Glutamatergic neuron (in vitro differentiated cells): Measurements from ENCODE around the gene ZNF423. TPM values are rescaled to one million over a fixed set of nuclear protein-coding genes. Genes with fewer than 3 reads are reported as not detected.

ENCODE experiments used
- DNase-seq: peaks from one replicate; pipeline ENCODE4 v3.0.0; 2022
- H3K27ac Mint-ChIP-seq: one replicate; pipeline ENCODE4 v1.8.0; 2020; ENCODE audit warnings: mild to moderate bottlenecking, mixed read lengths, inconsistent platforms; ENCODE audit not compliant: unreplicated experiment
- H3K27me3 Mint-ChIP-seq: one replicate; pipeline ENCODE4 v1.8.0; 2020; ENCODE audit warnings: mild to moderate bottlenecking, moderate library complexity, mixed read lengths, inconsistent platforms; ENCODE audit not compliant: unreplicated experiment
- H3K36me3 Mint-ChIP-seq: one replicate; pipeline ENCODE4 v1.8.0; 2020; ENCODE audit warnings: mild to moderate bottlenecking, mixed read lengths, inconsistent platforms; ENCODE audit not compliant: unreplicated experiment
- H3K4me1 Mint-ChIP-seq: one replicate; pipeline ENCODE4 v1.8.0; 2020; ENCODE audit warnings: mild to moderate bottlenecking, low read depth, mixed read lengths, inconsistent platforms; ENCODE audit not compliant: unreplicated experiment
- H3K4me3 Mint-ChIP-seq: one replicate; pipeline ENCODE4 v1.8.0; 2020; ENCODE audit warnings: mild to moderate bottlenecking, mixed read lengths, inconsistent platforms; ENCODE audit not compliant: unreplicated experiment
- H3K9me3 Mint-ChIP-seq: one replicate; pipeline ENCODE4 v1.8.0; 2020; ENCODE audit warnings: mild to moderate bottlenecking, moderate library complexity, mixed read lengths, inconsistent platforms; ENCODE audit not compliant: unreplicated experiment
- total RNA-seq: library from RNA; stranded (reverse); fragmentation: NEBNext Ultra II Directional; extraction: Animal tissue kit (Norgen Biotek cat#: 25700); gene quantifications from one replicate; pipeline ENCODE4 v1.2.1, GENCODE V29; 2021; ENCODE audit not compliant: unreplicated experiment
- TF ChIP-seq, protein P1 (sequence below): fragments of 200-600 bp; sonication (generic); IDR thresholded peaks from one replicate; pipeline ENCODE4 v1.5.0; 2021; ENCODE audit not compliant: partially characterized antibody, unreplicated experiment

The ZNF423 gene
- total RNA-seq, 1 donor from 2014 or later = 149 TPM

DNA sequence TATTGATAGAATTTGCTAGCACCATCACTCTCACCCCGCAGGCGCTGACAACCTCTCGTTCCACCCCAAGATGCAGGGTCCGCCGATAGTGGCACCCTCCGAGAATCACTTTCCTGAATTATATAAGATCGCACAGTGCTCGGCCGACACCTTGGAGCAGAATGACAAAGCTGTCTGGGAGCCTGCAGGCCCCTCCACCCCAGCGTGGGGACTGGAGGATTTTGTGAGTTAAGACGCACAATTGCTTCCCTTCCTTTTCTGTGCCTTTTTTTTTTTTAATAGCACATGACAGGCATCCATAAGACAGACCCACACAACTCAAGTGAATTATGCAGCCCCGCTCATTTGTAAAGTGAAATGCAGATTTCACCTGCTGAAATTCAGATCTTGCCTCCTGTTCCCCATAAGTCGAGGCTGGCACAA lies 327.0 kb downstream of the ZNF423 start:
- Mint-ChIP-seq H3K27me3 (peaks cover 28% of the 10 kb centered on the region), H3K27ac (peak overlapping the region; percentile 73), H3K9me3 (peaks cover 33% of the 10 kb centered on the region), H3K36me3 (no peaks in the 10 kb centered on the region), H3K4me3 (no peak overlapping the region), H3K4me1 (peaks cover 72% of the 10 kb centered on the region)
- no peak for DNase-seq
- TF ChIP-seq, protein P1, sequence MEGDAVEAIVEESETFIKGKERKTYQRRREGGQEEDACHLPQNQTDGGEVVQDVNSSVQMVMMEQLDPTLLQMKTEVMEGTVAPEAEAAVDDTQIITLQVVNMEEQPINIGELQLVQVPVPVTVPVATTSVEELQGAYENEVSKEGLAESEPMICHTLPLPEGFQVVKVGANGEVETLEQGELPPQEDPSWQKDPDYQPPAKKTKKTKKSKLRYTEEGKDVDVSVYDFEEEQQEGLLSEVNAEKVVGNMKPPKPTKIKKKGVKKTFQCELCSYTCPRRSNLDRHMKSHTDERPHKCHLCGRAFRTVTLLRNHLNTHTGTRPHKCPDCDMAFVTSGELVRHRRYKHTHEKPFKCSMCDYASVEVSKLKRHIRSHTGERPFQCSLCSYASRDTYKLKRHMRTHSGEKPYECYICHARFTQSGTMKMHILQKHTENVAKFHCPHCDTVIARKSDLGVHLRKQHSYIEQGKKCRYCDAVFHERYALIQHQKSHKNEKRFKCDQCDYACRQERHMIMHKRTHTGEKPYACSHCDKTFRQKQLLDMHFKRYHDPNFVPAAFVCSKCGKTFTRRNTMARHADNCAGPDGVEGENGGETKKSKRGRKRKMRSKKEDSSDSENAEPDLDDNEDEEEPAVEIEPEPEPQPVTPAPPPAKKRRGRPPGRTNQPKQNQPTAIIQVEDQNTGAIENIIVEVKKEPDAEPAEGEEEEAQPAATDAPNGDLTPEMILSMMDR = no peak

DNA sequence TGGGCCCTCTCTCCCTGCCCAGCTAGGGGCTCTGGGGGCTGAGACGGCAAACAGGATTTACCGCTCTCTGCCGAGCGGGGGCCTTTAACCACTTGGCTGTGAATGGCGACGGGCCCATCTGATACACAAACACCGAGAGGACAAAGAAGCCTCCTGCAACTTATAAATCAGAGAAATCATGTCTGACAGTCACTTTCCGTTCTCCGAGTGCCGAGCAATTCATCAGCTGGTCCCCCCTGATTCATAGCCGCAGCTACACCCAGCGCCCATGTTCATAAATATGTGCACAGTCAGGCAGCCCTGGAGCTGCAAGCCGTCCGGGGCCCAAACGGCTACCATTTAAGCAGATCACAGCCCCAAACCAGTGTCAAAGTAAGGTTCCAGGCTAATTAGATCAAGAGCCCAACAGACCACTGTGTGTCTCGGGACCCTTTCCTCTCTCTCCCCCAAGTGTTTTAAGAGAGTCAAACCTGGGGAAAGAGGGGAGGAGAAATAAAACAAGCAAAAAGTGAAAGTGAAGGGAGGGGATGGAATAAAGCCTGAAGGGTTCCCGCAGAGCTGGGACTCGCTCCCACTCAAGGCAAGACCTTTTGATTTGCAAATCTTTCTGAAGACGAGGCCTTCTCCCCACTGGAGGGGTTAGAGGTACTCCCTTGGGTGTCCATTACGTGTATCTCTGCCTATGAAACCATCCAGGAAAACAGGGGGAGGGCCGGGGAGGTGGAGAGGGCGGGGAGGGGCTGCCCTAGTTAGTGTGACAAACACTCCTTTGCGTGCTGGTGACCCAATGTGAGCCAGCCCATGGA lies 327.6 kb downstream of the ZNF423 start:
- peaks cover 68% of the 10 kb centered on the region for H3K4me1 Mint-ChIP-seq
- TF ChIP-seq, protein P1 = no peak
- peak overlapping the region; percentile 68 for H3K4me3 Mint-ChIP-seq
- no peaks in the 10 kb centered on the region for H3K36me3 Mint-ChIP-seq
- H3K27me3 Mint-ChIP-seq = peaks cover 25% of the 10 kb centered on the region
- DNase-seq = no peak
- H3K9me3 Mint-ChIP-seq = peaks cover 31% of the 10 kb centered on the region
- H3K27ac Mint-ChIP-seq = peak overlapping the region; percentile 73

DNA sequence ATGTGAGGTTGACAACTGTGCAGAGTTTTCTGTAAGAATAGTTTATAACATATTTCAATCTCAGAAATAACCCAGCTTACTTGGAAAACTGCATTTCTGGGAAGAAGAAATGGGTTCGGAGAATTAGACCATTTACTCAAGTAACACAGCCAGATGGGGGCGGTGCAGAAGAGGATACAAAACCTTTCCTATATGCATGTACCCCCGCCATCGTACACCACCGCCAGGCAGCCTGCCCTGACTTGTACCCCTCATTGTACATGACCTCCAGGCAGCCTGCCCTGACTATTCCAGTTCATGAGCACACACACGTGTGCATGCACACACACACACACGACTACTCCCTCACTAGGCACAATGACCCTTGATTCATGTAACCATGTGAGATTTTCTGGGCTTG lies 328.3 kb downstream of the ZNF423 start:
- DNase-seq = no peak
- no peak overlapping the region for H3K4me3 Mint-ChIP-seq
- no peaks in the 10 kb centered on the region for H3K36me3 Mint-ChIP-seq
- peaks cover 65% of the 10 kb centered on the region for H3K4me1 Mint-ChIP-seq
- peaks cover 24% of the 10 kb centered on the region for H3K27me3 Mint-ChIP-seq
- H3K27ac Mint-ChIP-seq = peak overlapping the region; percentile 73
- peaks cover 29% of the 10 kb centered on the region for H3K9me3 Mint-ChIP-seq
- TF ChIP-seq, protein P1 = no peak

DNA sequence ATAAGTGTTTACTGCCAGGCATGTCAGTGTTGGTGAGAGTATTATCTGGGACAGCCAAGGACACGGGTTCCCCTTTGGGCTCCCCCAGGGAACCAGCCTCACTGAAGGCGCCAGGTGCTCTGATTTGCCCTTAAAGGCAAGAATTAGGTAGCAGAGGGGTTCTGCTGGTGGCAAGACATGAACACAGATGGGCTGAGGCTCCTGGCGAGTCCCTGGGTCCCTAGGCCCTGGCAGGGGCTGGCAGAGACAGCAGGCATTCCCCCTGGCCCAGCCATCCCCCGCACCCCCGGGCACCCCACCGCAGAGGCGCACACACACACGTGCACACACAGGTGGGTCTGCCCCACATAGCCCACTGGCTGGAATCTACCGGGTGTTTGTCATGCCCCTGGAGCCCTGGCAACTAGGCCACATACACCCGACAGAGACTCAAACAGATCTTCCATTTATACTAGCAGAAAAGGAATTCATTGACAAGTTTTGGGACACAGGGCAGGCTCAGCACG lies 329.0 kb downstream of the ZNF423 start:
- no peaks in the 10 kb centered on the region for H3K36me3 Mint-ChIP-seq
- peaks cover 23% of the 10 kb centered on the region for H3K27me3 Mint-ChIP-seq
- H3K27ac Mint-ChIP-seq = no peak overlapping the region
- no peak for DNase-seq
- peaks cover 27% of the 10 kb centered on the region for H3K9me3 Mint-ChIP-seq
- H3K4me3 Mint-ChIP-seq = no peak overlapping the region
- H3K4me1 Mint-ChIP-seq = peaks cover 66% of the 10 kb centered on the region
- TF ChIP-seq, protein P1 = no peak

DNA sequence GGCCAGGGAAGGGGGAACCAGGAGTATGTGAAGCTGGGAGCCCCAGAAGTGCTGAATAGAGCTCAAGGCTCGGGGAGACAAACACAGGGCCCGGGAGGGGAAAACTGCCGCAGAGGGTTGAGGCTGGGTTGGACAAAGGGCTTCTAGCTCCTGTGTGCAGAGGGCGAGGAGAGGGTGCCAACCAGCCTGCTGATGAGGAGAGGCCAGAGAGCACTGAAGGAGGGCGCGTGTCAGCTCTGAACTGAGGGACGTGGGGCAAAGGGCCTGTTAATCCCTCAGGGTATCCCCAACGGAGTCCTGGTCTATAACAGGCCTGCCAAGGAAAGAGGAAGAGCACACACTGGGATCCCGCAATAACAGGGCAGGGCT lies 331.0 kb downstream of the ZNF423 start:
- peaks cover 25% of the 10 kb centered on the region for H3K27me3 Mint-ChIP-seq
- H3K9me3 Mint-ChIP-seq = peaks cover 28% of the 10 kb centered on the region
- no peak for DNase-seq
- H3K27ac Mint-ChIP-seq = peak overlapping the region; percentile 80
- H3K4me1 Mint-ChIP-seq = peaks cover 52% of the 10 kb centered on the region
- TF ChIP-seq, protein P1 = no peak
- peaks cover 6% of the 10 kb centered on the region for H3K36me3 Mint-ChIP-seq
- H3K4me3 Mint-ChIP-seq = peak overlapping the region; percentile 46
